ENCODE data around the gene GON4L. TPM values are rescaled to one million over a fixed set of nuclear protein-coding genes. Genes with fewer than 3 reads are reported as not detected.
"Not testable (repeated sequence)": the region's sequence is repeated elsewhere in the genome, so short reads cannot be mapped to it uniquely, and the experiment has no call there.

GON4L gene
- polyA plus RNA-seq, 4 donors = 31.1 to 62.9 (median 50.4) TPM

GRCh38 chr1:155831279-155831976, 25.6 kb downstream of the GON4L start:
- no peak for DNase-seq (ENCODE audit: low read depth in 4 of 4, low spot score in 2 of 4)

- DNase-seq (ENCODE audit: low read depth in 4 of 4, low spot score in 2 of 4) = no peak
These were observed 29.6 kb downstream of the GON4L start for GRCh38 chr1:155827450-155827849.

GRCh38 chr1:155816351-155816750, 40.7 kb downstream of the GON4L start:
- DNase-seq (ENCODE audit: low read depth in 4 of 4, low spot score in 2 of 4) = no peak

GRCh38 chr1:155813672-155814071, 43.3 kb downstream of the GON4L start:
- DNase-seq (ENCODE audit: low read depth in 4 of 4, low spot score in 2 of 4) = no peak

GRCh38 chr1:155812878-155813277, 44.1 kb downstream of the GON4L start:
- DNase-seq (ENCODE audit: low read depth in 4 of 4, low spot score in 2 of 4) = no peak

- DNase-seq (ENCODE audit: low read depth in 4 of 4, low spot score in 2 of 4) = no peak
These were observed 47.9 kb downstream of the GON4L start for GRCh38 chr1:155809088-155809487.

GRCh38 chr1:155801149-155801548, 55.9 kb downstream of the GON4L start:
- DNase-seq (ENCODE audit: low read depth in 4 of 4, low spot score in 2 of 4) = no peak

GRCh38 chr1:155795618-155796017, 61.4 kb downstream of the GON4L start:
- DNase-seq (ENCODE audit: low read depth in 4 of 4, low spot score in 2 of 4) = not testable (repeated sequence)

- DNase-seq (ENCODE audit: low read depth in 4 of 4, low spot score in 2 of 4) = no peak
These were observed 62.3 kb downstream of the GON4L start for GRCh38 chr1:155794605-155795245.

GRCh38 chr1:155793213-155793612, 63.8 kb downstream of the GON4L start:
- DNase-seq (ENCODE audit: low read depth in 4 of 4, low spot score in 2 of 4) = no peak

GRCh38 chr1:155777582-155777981, 79.4 kb downstream of the GON4L start:
- DNase-seq (ENCODE audit: low read depth in 4 of 4, low spot score in 2 of 4) = no peak

- no peak for DNase-seq (ENCODE audit: low read depth in 4 of 4, low spot score in 2 of 4)
These were observed 80.6 kb downstream of the GON4L start for GRCh38 chr1:155776414-155776813.

GRCh38 chr1:155773221-155773620, 83.8 kb downstream of the GON4L start:
- no peak for DNase-seq (ENCODE audit: low read depth in 4 of 4, low spot score in 2 of 4)

GRCh38 chr1:155769257-155769656, 87.8 kb downstream of the GON4L start:
- DNase-seq (ENCODE audit: low read depth in 4 of 4, low spot score in 2 of 4) = no peak

- not testable (repeated sequence) for DNase-seq (ENCODE audit: low read depth in 4 of 4, low spot score in 2 of 4)
These were observed 89.5 kb downstream of the GON4L start for GRCh38 chr1:155767399-155767989.

GRCh38 chr1:155763989-155764388, 93.0 kb downstream of the GON4L start:
- not testable (repeated sequence) for DNase-seq (ENCODE audit: low read depth in 4 of 4, low spot score in 2 of 4)

- DNase-seq (ENCODE audit: low read depth in 4 of 4, low spot score in 2 of 4) = not testable (repeated sequence)
These were observed 93.8 kb downstream of the GON4L start for GRCh38 chr1:155763090-155763815.

GRCh38 chr1:155761736-155762405, 95.1 kb downstream of the GON4L start:
- DNase-seq (ENCODE audit: low read depth in 4 of 4, low spot score in 2 of 4) = no peak

GRCh38 chr1:155760751-155761475, 96.1 kb downstream of the GON4L start:
- no peak for DNase-seq (ENCODE audit: low read depth in 4 of 4, low spot score in 2 of 4)

Data from left renal cortex interstitium (tissue), 4 donors.